ENCODE data around the gene CAV3.
"Not testable (repeated sequence)": the region's sequence is repeated elsewhere in the genome, so short reads cannot be mapped to it uniquely, and the experiment has no call there.

The CAV3 gene

DNA sequence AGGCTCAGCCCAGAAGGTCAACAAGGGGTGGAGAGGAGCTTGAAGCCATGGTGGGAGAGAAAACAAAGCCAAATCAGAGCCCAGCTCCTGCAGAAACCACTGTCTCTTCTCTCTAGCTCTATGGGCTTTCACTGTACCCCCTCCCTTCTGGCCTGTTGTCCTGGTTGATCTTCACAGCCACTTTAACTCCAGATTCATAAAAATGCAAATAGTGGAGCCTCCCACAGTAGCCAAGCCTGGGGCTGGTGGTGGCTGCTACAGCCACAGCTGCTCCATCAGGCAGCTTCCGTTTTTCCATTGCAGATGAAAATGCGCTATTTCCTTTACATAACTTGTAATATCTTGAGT is 20.7 kb upstream of the CAV3 start:
- TF ChIP-seq, protein P1, sequence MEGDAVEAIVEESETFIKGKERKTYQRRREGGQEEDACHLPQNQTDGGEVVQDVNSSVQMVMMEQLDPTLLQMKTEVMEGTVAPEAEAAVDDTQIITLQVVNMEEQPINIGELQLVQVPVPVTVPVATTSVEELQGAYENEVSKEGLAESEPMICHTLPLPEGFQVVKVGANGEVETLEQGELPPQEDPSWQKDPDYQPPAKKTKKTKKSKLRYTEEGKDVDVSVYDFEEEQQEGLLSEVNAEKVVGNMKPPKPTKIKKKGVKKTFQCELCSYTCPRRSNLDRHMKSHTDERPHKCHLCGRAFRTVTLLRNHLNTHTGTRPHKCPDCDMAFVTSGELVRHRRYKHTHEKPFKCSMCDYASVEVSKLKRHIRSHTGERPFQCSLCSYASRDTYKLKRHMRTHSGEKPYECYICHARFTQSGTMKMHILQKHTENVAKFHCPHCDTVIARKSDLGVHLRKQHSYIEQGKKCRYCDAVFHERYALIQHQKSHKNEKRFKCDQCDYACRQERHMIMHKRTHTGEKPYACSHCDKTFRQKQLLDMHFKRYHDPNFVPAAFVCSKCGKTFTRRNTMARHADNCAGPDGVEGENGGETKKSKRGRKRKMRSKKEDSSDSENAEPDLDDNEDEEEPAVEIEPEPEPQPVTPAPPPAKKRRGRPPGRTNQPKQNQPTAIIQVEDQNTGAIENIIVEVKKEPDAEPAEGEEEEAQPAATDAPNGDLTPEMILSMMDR (IDR thresholded peaks at IDR 0.05; ENCODE audit: low read depth, low read length), result no peak
- H3K4me3 ChIP-seq (ENCODE audit: low read depth, low read length), result no peak overlapping the region

DNA sequence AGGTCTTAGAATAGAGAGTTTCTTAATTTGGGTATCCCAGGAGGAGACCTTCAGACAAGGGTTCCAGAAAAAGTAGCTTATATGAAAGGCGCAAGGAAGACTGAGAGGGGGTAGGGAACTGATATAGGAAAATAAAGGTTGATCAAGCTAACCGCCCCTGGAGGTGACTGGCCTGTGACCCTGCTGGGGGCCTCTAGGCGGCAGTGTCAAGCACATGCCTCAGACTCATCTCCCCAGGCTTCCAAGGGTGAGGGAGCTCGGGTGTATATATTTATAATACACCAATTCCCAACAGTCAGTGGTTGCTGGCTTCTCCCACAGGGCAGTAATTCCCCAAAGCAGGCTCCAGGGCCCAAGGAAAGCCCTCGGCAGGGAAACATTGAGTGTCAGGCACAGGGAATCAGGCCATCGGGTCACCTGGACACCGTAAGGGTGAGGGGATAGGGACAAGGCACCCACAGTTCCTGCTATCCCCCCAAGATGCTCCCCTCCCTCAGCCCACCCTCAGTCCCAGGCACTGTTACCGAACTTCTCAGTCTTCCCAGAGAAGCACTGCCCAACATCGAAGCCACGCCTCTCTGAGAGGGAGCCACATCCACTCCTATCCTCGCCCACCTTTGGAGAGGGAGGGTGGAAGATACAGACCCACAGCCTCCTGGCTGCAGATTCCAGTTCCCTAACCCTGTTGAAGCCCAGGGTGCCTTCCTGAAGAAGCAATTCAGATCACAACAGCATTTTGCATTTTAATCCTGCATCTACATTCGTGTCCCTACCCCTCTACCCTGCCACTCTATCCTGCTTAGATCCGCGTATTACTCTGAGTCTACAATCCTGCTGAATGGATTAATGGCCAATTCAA is 19.5 kb upstream of the CAV3 start:
- TF ChIP-seq, protein P1 (IDR thresholded peaks at IDR 0.05; ENCODE audit: low read depth, low read length), result peak; percentile 32
- no peak overlapping the region for H3K4me3 ChIP-seq (ENCODE audit: low read depth, low read length)

DNA sequence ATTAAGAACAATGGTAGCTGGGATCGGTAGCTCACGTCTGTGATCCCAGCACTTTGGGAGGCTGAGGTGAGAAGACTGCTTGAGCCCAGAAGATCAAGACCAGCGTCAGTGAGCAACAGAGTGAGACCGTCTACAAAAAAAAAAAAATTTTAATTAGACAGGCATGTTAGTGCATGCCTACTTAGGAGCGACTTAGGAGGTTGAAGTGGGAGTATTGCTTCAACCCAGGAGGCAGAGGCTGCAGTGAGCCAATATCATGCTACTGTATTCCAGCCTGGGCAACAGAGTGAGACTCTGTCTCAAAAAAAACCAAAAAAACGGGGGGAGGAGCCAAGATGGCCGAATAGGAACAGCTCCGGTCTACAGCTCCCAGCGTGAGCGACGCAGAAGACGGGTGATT is 17.8 kb upstream of the CAV3 start:
- not testable (repeated sequence) for H3K4me3 ChIP-seq (ENCODE audit: low read depth, low read length)

DNA sequence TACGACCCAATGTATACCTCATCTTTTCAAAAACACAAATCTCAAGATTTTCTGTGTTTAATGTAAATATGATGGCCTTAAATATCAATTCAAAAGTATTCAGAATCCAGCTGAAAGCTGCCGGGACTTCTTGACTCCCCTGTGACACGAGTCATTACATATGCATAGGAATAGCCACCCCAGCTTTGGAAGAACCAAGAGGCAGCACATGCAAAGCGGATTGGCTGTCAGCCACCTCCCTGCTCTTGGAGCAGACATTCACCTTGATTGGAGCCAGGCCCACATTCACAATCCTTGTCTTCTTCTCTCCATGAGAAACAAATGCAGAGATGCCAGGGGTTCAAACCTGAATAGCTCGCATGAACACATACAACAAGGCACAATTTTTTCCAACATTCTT is 10.8 kb upstream of the CAV3 start:
- TF ChIP-seq, protein P1 (IDR thresholded peaks at IDR 0.05; ENCODE audit: low read depth, low read length), result no peak
- no peak overlapping the region for H3K4me3 ChIP-seq (ENCODE audit: low read depth, low read length)

DNA sequence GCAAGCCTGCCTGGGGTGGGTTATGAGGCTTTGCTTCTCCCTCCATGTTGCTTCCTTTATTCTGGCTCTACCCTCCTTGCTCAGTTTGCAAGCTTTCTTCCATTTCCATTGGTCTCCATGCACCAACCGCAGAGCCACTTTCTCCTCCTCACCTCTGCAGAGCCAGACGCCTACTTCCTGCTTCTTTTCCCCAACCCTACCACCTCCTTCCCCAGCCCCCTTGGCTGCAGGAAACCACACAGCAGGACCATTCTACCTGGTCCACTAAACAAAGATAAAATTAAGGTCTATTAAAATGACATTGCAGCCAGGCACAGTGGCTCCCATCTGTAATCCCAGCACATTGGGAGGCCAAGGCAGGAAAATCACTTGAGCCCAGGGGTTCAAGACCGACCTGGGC is 10.0 kb upstream of the CAV3 start:
- TF ChIP-seq, protein P1 (IDR thresholded peaks at IDR 0.05; ENCODE audit: low read depth, low read length), result no peak
- no peak overlapping the region for H3K4me3 ChIP-seq (ENCODE audit: low read depth, low read length)

DNA sequence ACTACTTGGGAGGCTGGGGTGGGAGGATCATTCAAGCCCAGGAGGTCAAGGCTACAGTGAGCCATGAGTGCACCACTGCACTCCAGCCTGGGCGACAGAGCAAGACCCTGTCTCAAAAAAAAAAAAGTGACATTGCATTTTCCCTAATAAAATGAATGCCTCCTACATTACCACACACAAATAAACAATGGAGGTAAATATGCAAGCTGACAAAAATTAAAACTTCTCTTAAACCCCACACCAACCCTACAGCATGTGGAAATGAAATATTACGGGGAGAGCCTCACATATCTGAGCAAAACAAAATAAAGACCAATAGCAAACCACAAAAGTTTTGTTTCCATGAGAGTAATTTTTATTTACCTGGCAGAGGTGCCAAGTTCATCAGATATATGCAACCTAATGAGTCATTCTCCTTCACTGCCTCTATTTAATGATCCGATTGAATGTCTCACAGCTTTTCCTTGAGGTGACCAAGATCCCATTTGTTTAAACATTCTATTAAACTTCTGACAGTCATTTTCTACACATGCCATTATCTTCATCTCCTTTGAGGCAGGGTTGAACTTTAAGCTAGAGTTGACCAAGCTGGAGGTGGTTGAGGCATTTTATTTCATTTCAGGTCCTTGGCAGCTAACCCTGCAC is 9.4 kb upstream of the CAV3 start:
- no peak overlapping the region for H3K4me3 ChIP-seq (ENCODE audit: low read depth, low read length)
- TF ChIP-seq, protein P1 (IDR thresholded peaks at IDR 0.05; ENCODE audit: low read depth, low read length), result no peak

DNA sequence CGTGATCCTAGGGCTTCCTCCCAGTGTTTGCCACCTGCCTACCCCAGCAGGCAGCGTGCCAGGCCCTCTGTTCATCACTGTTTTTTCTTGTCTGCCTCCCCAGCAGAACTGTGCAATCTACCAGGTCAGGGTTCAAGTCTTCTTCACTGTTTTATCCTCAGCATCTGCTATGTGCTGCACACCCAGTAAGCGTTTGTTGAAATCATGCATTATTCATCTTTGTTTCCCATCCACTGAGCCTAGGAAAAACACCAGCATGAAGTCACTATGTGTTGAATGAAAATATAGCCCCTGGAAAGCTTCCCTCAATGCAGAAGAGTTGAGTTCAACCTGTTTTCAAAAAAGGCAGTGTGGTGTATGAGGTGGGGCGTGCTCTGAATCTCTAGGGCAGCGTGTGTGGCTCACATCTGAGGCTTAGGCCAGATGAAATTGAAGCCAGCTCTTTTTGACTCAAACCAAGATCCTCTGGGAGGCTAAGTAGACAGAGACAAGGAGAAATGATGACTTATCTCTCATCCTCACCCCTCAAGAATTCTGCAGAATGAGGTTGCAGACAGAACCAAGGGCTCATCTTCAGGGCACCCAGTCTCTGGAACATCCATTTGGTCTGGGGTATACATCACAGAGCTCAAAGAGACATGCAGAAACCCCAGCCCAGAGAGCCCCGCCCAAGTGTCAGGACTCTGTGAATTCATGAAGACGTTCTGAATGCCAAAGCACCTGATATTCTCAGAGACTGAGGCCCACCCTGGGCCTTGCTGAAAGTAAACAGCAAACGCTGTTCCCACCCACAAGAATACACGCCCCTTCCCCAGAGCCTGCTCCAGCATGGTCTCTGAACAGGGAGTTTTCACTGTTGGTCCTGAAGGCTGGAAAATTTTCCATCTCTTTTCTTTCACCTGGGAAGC is 5.7 kb upstream of the CAV3 start:
- TF ChIP-seq, protein P1 (IDR thresholded peaks at IDR 0.05; ENCODE audit: low read depth, low read length), result no peak
- no peak overlapping the region for H3K4me3 ChIP-seq (ENCODE audit: low read depth, low read length)

Measured in WI38 (cell line).